CD4-positive, alpha-beta T cell treated with Interferon gamma for 1 hour (primary cell): ENCODE data around the gene KCNS3.
"Not testable (repeated sequence)": the region's sequence is repeated elsewhere in the genome, so short reads cannot be mapped to it uniquely, and the experiment has no call there.

Experiments used
- DNase-seq: peaks from one replicate; pipeline ENCODE4 v3.0.0-alpha.2; 2020

KCNS3 gene

DNA sequence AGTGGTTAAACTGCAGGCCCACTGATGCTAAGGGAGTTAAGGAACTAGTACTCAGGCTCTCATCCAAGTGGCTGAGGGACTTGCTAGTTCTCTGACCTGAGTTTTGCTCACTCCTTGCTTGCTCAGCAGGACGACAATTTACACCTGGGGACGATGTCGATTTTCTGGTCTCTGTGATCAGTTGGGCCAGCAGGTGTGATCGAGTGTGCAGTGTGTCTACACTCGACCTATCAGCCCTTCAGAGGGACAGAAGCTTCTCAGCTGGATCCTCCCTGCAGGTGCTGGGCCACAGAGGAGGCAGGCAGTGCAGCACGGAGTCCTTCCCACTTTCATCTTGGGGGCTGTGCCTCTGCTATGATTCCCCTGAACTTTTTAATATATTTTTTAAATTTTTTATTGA lies 71.5 kb downstream of the KCNS3 start:
- DNase-seq = no peak

DNA sequence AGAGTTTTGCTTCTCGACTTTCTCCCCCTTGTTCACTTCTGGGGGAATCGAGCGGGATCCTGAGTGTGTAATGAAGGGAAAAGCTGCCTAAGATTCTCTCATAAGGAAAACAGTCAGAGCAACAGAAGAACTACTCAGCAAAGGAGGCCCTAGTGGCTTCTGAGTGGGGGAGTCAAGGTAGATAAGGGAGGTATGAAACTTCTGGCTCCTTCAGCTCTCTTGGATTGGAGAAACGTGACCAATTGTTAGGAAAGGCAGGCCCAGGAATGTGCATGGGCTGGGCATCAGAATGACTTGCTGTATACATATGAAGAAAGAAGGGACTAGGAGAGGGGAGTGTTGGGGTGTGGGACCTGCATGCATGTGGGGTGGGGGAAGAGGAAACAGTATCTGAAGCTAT lies 73.1 kb downstream of the KCNS3 start:
- DNase-seq = no peak

DNA sequence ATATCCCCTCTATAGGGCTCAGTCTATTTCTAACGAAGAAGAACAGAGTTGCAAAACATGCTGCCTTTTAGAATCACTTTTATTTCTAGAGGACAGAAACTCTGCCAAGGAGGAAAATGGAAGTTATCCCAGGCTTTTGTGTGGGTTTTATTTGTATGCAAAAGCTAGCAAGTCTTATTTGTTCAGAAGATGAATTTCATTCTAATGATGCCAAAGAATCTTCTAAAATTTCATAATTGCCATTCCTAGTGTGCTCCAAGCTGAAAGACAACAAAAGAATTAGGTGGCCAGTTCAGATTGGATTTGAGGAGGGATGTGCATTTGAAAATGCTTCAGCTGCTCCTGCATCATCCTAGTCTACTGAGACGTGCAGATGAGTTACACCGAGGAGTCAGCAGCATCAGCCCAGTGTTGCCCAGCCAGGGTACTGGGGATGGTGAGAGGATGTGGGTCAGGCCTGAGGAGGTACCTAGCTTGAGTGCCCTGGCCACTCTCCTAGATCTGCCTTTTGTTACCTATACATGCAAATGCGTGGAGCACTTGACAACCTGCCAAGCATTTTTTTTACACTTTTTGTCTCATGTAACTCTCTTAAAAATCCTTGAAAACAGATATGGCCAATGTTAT lies 80.1 kb downstream of the KCNS3 start:
- DNase-seq = no peak

DNA sequence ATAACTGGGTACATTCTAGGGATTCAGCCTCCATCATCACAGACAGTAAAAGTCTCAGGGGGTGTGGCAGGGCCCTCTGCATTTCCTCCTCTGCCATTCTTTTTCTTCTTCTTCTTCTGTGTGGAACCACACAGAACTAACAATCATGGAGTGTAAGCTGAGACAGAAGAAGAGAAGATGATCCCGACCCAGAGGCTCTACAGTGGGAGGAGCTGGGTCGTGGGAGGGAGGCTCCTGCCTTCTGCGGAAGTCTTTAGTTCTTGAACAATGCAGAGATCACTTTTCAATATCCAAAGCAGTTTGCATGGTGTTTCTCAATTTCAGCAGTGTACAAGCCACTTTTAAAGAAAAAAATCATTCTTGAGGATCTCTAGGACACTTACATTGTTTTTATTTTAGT lies 80.9 kb downstream of the KCNS3 start:
- DNase-seq = no peak

DNA sequence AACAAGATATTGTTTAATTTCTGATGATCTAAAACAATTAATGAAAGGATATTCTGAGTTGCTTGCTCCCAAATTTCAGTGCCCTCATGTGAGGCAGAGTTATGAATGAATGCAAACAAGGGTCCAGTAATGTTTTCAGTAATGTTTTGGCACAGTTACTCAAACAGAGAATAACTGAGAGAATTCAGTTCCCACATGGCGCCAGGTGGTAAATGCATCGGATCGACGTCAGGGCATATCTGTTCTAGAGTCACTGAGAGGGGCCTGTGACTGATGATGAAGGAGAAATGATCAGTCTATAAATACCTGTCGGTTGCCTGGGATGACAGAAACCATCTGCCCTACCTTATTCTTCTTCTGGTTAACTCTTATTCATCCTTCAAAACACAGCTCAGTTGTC lies 81.4 kb downstream of the KCNS3 start:
- no peak for DNase-seq

DNA sequence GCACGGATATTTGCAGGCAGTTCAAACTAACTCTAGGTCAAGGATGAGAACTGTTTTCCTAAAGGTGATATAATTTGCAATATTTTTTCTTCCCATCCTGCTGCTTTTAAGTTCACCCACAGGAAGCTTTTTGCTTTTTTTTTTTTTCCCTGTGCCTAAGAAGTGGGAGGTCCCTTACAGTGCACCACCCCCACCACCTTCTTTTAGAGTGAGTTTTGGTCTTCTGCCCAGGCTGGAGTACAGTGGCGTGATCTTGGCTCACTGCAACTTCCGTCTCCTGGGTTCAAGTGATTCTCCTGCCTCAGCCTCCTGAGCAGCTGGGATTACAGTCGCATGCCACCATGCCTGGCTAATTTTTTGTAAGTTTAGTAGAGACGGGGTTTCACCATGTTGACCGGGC lies 82.5 kb downstream of the KCNS3 start:
- no peak for DNase-seq

DNA sequence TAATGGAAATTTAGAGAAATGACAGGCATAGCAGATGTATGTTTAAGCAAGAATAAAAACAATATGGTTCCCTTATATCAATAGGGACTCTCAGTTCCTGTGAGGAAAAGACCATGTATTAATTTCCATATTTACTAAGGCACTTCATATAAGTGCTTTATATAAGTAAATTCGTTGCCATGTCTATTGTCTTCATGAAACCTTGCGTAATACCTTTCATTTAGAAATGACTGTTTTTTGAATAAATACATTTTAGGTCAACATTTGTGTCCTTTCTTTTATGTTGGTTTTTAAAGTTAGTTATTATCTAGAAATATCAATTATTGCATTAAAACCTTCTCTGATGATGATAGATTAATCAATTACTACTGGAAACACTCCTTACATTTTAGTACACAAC lies 83.3 kb downstream of the KCNS3 start:
- no peak for DNase-seq

DNA sequence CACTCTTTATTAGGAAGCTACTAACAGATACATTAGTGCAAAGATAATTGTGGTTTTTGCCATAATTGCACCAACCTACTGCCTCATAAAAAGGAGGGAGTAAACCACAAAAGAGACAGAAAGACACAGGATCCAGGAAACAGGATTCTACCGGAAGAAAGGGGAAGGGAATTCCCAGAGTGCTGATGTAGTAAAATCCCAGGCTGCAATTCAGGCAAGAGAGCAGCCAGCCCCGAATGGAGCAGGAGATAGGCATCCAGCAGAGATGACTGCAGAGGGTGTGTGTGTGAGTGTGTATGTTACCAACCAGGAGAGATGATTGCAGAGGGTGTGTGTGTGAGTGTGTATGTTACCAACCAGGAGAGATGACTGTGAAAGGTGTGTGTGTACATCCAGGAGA lies 84.4 kb downstream of the KCNS3 start:
- DNase-seq = no peak

DNA sequence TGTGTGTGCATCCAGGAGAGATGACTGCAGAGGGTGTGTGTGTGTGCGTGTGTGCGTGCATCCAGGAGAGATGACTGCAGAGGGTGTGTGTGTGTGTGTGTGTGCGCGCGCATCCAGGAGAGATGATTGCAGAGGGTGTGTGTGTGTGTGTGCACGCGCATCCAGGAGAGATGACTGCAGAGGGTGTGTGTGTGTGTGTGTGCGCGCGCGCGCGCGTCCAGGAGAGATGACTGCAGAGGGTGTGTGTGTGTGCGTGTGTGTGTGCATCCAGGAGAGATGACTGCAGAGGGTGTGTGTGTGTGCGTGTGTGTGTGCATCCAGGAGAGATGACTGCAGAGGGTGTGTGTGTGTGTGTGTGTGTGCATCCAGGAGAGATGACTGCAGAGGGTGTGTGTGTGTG lies 85.1 kb downstream of the KCNS3 start:
- not testable (repeated sequence) for DNase-seq

DNA sequence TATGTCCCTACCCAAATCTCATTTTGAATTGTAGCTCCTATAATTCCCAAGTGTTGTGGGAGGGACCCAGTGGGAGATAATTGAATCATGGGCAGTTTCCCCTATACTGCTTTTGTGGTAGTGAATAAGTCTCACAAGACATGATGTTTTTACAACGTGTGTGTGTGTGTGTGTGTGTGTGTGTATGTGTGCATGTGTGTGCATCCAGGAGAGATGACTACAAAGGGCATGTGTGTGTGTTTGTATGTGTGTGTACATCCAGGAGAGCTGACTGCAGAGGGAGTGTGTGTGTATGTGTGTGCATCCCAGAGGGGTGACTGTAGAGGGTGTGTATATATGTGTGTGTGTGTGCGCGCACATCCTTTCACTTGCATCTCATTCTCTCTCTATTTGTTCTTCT lies 86.7 kb downstream of the KCNS3 start:
- no peak for DNase-seq

DNA sequence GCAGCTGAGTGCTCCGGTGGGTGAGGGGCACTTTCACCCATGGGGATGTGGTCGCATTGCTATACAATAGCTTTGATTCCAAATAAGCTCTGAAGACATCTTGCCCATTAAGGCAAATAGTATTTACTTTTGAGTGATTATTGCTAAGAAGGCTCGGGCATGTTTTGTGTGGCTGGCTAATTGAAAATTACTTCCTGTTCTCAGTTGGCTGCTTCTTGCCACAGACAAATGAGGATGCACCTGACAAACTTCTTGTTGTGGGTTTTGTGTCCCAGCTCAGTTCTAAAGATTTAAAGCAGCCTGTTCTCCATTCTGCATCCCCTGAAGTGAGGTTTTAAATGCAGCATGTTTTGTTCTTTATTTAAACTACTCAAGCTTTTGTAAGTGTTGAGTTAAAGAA lies 88.3 kb downstream of the KCNS3 start:
- DNase-seq = no peak

DNA sequence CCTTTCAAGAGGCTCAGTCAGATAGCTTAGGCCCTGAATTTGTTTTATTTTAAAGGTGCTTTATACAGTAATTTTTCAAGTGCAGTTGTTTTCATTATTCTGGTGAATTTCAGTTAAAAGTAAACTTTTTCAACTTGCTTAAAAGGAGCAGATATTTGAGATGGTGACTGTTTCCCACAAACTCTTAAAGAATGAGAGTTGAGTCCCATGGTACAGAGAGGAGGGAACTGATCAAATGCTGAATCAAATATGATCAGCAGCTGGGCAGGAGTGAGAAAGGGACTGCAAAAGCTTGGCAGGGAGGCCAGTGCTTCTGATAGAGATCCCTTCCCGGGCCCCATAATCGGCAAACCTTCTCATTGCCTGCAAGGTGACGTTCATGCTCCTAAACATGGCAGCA lies 91.2 kb downstream of the KCNS3 start:
- DNase-seq = no peak

DNA sequence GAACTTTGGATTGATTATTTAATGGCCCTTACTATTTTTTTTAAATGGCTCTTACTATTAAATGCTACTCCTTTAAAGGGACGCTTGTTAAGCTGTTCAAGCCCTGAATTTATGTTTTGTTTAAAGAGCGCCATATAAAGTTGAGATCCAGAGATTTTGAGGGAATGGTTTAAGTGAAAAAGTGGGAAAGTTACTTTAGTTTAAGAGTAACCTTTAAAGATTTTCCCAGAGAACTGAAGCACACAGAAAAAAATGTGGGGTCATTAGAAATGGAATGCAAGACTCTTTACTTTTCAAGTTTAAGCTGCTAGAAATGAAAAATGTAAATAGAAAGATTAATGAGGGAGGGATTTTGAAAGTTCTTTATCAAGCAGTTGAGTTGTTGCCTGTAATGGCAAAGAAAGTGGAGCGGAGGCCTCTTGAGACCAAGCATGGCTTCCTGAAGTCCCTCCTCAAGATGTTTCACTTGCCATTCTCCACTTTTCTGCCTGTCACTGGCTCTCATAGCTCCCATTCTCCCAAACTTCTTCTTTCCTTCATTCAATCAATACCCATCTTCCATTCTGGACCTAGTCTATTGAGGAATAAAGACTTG lies 93.2 kb downstream of the KCNS3 start:
- no peak for DNase-seq

DNA sequence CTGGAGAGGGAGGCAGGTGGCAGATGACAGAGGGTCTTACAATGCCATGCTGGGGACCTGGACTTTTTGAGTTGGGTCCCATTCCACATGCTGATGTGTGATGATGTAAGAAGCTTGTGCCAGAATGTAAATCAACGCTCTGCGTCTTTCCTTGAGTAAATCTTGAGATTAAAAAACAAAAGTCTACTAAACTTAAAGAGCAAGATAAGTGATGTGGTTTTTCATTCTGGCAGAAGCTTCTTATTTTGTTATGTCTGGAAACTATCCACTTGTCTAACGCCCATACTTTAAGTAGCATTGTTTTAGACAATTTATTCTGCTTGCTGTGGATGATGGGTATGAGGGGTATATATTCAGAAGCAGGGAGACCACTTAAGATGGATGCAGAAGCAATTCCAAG lies 94.5 kb downstream of the KCNS3 start:
- DNase-seq = no peak

DNA sequence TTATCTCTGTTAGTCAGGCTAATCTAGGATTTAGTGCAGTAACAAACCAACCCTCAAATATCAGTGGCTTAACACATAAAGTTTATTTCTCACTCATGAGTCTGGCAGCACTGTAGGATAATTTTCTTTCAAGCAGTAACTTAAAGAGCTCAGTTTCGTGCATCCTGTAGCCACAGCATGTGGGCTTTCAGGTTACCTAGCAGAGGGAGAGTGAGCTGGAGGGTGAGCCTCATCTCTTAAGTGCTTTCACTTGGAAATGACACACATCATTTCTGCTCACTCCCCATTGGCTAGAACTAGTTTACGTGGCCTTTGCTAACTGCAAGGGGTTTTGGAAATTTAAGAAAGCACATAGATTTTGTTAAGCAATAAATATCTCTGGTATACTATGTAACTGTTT lies 96.9 kb downstream of the KCNS3 start:
- no peak for DNase-seq

DNA sequence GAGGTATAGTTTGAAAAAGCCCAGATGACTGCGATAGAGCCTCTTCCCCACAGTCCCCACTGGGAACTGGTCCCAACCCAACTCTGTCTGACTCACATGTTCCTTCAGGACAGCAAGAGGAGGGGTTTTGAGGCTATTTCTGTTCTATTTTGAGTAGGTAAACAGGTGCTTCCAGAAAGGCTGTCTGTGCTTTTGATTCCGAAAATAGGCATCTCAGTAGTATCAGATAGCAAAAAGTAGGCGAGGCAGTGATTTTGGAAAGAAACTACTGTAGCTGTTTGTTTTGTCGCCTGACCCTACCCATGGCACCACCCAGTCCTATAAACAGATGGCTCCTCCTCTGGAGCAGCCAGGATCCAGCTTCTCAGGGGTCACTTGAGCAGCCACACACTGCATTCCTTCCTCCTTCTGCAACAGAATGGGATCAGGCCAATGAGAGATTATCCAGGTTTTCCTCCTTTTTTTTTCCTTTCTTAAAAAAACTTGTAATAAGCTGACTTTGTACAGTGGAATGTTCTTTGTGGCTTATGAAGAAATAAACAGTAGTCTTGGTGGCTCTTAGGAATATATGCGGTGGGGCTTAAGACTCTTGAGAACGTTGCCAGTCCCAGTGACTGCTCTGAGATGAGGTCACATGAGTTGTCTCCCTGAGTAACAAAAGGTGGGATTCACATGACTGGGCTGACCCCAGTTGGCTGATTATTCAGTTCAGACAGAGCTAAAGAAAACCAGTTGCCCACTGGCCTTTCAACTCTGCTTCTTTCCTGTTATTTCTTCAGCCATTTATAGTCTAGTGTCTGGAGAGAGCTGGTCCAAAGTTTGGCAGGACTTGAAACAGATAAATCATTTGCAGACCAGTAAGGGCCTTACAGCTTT lies 98.6 kb downstream of the KCNS3 start:
- DNase-seq = no peak

DNA sequence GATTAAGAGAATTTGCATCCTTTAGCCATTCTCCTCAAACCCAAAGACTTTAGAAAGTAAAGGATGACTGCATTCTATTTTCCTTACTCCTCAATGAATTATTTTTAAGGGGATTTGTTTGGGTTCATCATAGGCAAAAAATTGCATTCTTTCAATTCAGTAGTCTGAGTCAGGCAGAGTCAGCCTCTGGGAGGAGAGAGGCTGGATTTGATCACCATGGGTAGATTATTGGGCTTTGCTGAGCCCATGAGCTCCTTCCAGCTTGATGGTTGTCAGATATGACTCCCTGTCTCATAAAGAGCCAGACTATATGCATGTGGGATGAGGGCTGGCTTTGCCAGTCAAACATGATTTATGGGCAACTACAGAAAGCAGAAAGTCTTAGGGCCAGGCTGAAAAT lies 101.2 kb downstream of the KCNS3 start:
- no peak for DNase-seq

DNA sequence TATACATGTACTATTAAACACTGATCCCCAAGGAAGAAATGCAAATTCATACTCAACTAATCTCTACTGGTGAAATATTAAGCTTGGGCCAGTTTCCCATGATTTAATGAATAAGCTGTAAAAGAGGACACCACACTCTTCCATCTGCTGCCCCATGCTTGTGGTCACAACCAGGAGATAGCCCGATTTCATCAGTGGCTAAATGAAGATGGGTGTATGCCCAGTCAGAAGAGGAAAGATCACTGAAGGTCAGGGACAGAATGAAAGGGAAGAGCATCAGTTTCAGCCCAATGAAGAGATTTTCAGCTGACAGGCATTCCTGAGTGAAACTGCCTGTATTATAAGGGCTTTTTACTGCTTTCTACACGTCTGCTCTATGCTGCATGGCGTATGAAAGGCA lies 103.5 kb downstream of the KCNS3 start:
- DNase-seq = no peak
